PC-3 (cell line): ENCODE data around the gene DLG5. TPM values are rescaled to one million over a fixed set of nuclear protein-coding genes. Genes with fewer than 3 reads are reported as not detected.

Source experiments
- ATAC-seq: fragments of 200-7000 bp; cut with Tn5 transposase; 2 replicates; pipeline ENCODE4 v1.9.1; 2020; ENCODE audit warnings: mild to moderate bottlenecking, moderate library complexity
- BruUV-seq: library from RNA; stranded (reverse); fragments of 400-500 nt; replicated peaks from 2 replicates; lab custom pipeline; 2021; lab: Mats Ljungman, UMichigan
- CTCF ChIA-PET: fragments of 300-600 bp; sonication (Branson Sonifier 250); formaldehyde crosslinking; loops from one replicate; lab custom pipeline; 2022; ENCODE audit warnings: antibody characterized with exemption; lab: Charles Lee
- POLR2A ChIA-PET: fragments of 300-600 bp; sonication (Branson Sonifier 250); formaldehyde crosslinking; loops from one replicate; lab custom pipeline; 2022; ENCODE audit warnings: antibody characterized with exemption; ENCODE audit not compliant: unreplicated experiment; lab: Charles Lee
- DNase-seq: peaks from one replicate; pipeline ENCODE4 v3.0.0-alpha.2; 2015
- H2AFZ ChIP-seq: fragments of 300-600 bp; sonication (generic); 2 replicates; pipeline ENCODE4 v1.6.0; 2016; ENCODE audit warnings: antibody characterized with exemption, low read length
- H3F3A ChIP-seq: fragments of 300-600 bp; sonication (generic); one replicate; pipeline ENCODE4 v1.6.0; 2017; ENCODE audit warnings: antibody characterized with exemption, low read length, control low read depth, mild to moderate bottlenecking; ENCODE audit not compliant: unreplicated experiment
- H3K27ac ChIP-seq: fragments of 300-600 bp; sonication (generic); 2 replicates; pipeline ENCODE4 v1.5.1; 2016; ENCODE audit warnings: mild to moderate bottlenecking, low read length
- H3K27me3 ChIP-seq: fragments of 300-600 bp; sonication (generic); 2 replicates; pipeline ENCODE4 v1.6.1; 2016; ENCODE audit warnings: low read length, mixed read lengths
- H3K36me3 ChIP-seq: fragments of 300-600 bp; sonication (generic); 2 replicates; pipeline ENCODE4 v1.6.1; 2016; ENCODE audit warnings: low read depth, mixed run types, low read length, mixed read lengths
- H3K4me1 ChIP-seq: fragments of 300-600 bp; sonication (generic); 2 replicates; pipeline ENCODE4 v1.5.1; 2016; ENCODE audit warnings: low read length; ENCODE audit not compliant: insufficient read depth
- H3K4me2 ChIP-seq: fragments of 300-600 bp; sonication (generic); 2 replicates; pipeline ENCODE4 v1.6.0; 2016; ENCODE audit warnings: low read length
- H3K4me3 ChIP-seq: fragments of 300-600 bp; sonication (generic); 2 replicates; pipeline ENCODE4 v1.5.1; 2016; ENCODE audit warnings: mild to moderate bottlenecking, low read length, mixed read lengths
- H3K79me2 ChIP-seq: fragments of 300-600 bp; sonication (generic); 2 replicates; pipeline ENCODE4 v1.6.1; 2017; ENCODE audit warnings: low read length, mixed read lengths
- H3K9ac ChIP-seq: fragments of 300-600 bp; sonication (generic); 2 replicates; pipeline ENCODE4 v1.6.0; 2016; ENCODE audit warnings: mild to moderate bottlenecking, low read length
- H3K9me2 ChIP-seq: fragments of 300-600 bp; sonication (generic); replicated peaks from 2 replicates; pipeline ENCODE4 v1.6.1; 2016; ENCODE audit warnings: mixed run types, low read length, mixed read lengths
- H3K9me3 ChIP-seq: fragments of 300-600 bp; sonication (generic); 2 replicates; pipeline ENCODE4 v1.6.1; 2016; ENCODE audit warnings: low read length, mixed read lengths
- H4K20me1 ChIP-seq: fragments of 300-600 bp; sonication (generic); 2 replicates; pipeline ENCODE4 v1.6.1; 2016; ENCODE audit warnings: low read length, mixed read lengths
- EZH2 ChIP-seq: fragments of 300-600 bp; sonication (generic); IDR thresholded peaks from one replicate; pipeline ENCODE4 v1.6.1; 2017; ENCODE audit warnings: antibody characterized with exemption, mild to moderate bottlenecking, low read length; ENCODE audit not compliant: unreplicated experiment
- EZH2phosphoT487 ChIP-seq: fragments of 300-600 bp; sonication (generic); IDR thresholded peaks from 2 replicates; pipeline ENCODE4 v1.6.1; 2018; ENCODE audit warnings: mild to moderate bottlenecking, antibody characterized with exemption, low read length, borderline replicate concordance
- intact Hi-C: fragments of 100-400 bp; cut with micrococcal nuclease; formaldehyde crosslinking; loops from 2 replicates; pipeline ENCODE4 v1.9.0; 2023
- total RNA-seq: library from RNA; depleted of rRNA; stranded (reverse); fragments of >200 nt; gene quantifications from 2 replicates; pipeline ENCODE4 v1.2.3, GENCODE V29; 2014
- TF ChIP-seq, protein P1 (sequence below): fragments of 300-600 bp; sonication (generic); conservative IDR thresholded peaks from 2 replicates; pipeline ENCODE4 v1.5.1; 2017; ENCODE audit warnings: antibody characterized with exemption, low read depth, mild to moderate bottlenecking, low read length

DLG5 gene
- total RNA-seq, 1 experiment from 2014 or later, result 118 TPM

DNA sequence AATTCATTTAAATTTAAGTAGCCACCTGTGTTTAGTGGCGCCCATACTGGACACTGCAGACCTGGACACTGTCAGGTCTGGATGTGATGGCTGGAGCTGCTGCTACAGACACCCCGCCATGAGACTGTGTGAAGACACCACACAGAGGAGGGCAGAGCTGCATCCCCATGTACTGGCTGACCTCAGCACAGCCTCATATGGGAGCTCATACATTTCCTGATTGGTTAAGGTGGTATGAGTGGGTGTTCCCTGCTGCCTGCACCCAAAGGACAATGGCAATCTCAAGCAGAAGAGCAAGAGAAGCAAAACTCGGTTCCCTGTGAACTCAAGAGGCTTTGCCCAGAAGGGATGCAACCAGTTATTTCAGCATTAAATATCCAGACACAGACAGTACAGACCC lies 60.0 kb downstream of the DLG5 start:
- ATAC-seq, result no peak
- H3K4me2 ChIP-seq, result no peak overlapping the region
- no peaks in the 10 kb centered on the region for H3K9me3 ChIP-seq
- H3K27ac ChIP-seq, result no peak overlapping the region
- intact Hi-C loops, result no loop called here
- H3K79me2 ChIP-seq, result peaks cover 12% of the 10 kb centered on the region
- no peaks in the 10 kb centered on the region for H3F3A ChIP-seq
- ChIA-PET POLR2A (no interaction called here), CTCF (no interaction called here)
- TF ChIP-seq, protein P1, sequence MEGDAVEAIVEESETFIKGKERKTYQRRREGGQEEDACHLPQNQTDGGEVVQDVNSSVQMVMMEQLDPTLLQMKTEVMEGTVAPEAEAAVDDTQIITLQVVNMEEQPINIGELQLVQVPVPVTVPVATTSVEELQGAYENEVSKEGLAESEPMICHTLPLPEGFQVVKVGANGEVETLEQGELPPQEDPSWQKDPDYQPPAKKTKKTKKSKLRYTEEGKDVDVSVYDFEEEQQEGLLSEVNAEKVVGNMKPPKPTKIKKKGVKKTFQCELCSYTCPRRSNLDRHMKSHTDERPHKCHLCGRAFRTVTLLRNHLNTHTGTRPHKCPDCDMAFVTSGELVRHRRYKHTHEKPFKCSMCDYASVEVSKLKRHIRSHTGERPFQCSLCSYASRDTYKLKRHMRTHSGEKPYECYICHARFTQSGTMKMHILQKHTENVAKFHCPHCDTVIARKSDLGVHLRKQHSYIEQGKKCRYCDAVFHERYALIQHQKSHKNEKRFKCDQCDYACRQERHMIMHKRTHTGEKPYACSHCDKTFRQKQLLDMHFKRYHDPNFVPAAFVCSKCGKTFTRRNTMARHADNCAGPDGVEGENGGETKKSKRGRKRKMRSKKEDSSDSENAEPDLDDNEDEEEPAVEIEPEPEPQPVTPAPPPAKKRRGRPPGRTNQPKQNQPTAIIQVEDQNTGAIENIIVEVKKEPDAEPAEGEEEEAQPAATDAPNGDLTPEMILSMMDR, result no peak
- no peak for TF ChIP-seq EZH2phosphoT487
- no peak for TF ChIP-seq EZH2
- H4K20me1 ChIP-seq, result peaks cover 2% of the 10 kb centered on the region; the same call in 1 of the 2 replicates
- no peak overlapping the region for H3K9ac ChIP-seq
- no peaks in the 10 kb centered on the region for H3K4me1 ChIP-seq
- no peaks in the 10 kb centered on the region for H3K9me2 ChIP-seq
- peaks cover 24% of the 10 kb centered on the region for H3K36me3 ChIP-seq
- no peak overlapping the region for H3K4me3 ChIP-seq
- H3K27me3 ChIP-seq, result no peaks in the 10 kb centered on the region
- DNase-seq, result no peak
- H2AFZ ChIP-seq, result no peak overlapping the region
- BruUV-seq, result no TSS peak

DNA sequence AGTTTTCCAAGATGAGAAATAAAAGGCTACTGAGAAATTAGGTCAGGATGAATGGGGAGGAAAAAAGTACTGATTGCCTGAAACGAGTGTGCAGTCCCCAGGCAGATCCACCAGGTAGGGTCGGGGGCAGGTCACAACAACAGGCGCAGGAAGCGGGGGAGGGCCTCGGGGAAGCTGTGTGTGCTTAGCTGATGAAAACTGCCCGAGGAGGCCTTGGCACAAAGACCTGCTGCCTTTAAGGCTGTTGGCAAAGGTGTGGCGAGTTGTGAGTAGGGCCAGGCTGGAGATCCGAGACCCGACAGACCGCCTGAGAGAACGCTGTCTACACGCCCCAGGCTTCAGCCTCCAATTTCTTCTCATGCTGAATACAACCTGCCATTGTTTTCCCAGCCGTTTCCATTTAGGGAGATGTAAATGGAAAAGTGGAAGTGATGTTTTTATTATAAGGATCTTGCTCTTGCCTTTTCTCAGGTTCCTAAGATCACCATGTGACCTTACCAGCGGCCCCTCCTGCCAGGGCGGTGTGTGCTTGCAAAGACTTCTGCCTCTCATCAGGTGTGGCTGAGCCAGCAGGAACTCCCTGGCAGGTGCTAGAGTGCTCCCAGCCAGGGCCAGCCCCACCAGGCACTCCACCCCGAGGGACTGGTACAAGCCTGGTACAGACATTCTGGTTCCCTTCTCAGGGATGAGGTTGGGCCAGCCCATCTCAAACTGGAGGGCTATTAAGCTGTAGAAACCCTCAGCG lies 60.8 kb downstream of the DLG5 start:
- Histone ChIP-seq H2AFZ (no peak overlapping the region), H3K79me2 (peaks cover 19% of the 10 kb centered on the region), H3K27ac (no peak overlapping the region), H4K20me1 (peaks cover 8% of the 10 kb centered on the region; the same call in 1 of the 2 replicates), H3K4me2 (no peak overlapping the region), H3K36me3 (peaks cover 24% of the 10 kb centered on the region), H3K9me3 (no peaks in the 10 kb centered on the region), H3K4me1 (no peaks in the 10 kb centered on the region), H3K9ac (no peak overlapping the region), H3F3A (no peaks in the 10 kb centered on the region), H3K9me2 (no peaks in the 10 kb centered on the region), H3K4me3 (no peak overlapping the region), H3K27me3 (no peaks in the 10 kb centered on the region)
- ATAC-seq (no peak), DNase-seq (no peak)
- TF ChIP-seq, protein P1, result no peak
- TF ChIP-seq EZH2, result no peak
- CTCF ChIA-PET, result no interaction called here
- POLR2A ChIA-PET, result no interaction called here
- intact Hi-C loops, result no loop called here
- no TSS peak for BruUV-seq

DNA sequence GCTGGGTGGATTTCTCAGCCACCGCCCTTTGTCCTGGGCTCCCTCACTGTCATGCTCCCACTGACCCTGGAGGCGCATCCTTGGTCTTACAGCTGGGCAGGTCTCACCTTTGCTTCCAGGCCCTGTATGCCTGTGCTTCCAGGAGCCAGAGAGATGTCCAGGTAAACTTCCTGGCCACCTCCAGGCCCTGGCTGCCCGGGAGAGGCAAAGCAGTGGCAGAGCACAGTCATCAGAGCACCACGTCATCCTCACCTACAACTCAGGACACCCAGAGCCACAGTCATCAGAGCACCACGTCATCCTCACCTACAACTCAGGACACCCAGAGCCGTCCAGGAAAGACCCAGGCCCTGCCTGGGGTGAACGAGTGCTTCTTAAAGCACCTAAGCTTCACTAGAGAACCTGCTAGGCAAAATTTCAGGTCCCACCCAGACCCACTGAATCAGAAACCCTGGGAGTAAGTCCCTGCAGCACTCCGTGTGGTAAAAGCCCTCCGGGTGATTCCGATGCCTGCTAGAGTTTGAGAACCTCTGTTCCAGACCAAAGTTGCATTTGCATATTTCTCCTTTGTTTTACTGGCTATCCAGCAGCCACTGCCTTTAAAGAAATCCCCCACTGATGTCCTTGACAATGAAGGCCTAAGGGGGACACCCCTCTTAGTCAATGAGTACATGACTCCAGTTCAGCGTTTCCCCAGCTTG lies 62.3 kb downstream of the DLG5 start:
- ChIA-PET CTCF (no interaction called here), POLR2A (no interaction called here)
- ATAC-seq, result no peak; the same call in 1 of the 2 replicates
- Histone ChIP-seq H3K9me2 (no peaks in the 10 kb centered on the region), H3K27ac (no peak overlapping the region), H2AFZ (no peak overlapping the region), H4K20me1 (peaks cover 8% of the 10 kb centered on the region; the same call in 1 of the 2 replicates), H3K9me3 (no peaks in the 10 kb centered on the region), H3F3A (no peaks in the 10 kb centered on the region), H3K4me1 (no peaks in the 10 kb centered on the region), H3K4me3 (no peak overlapping the region), H3K27me3 (no peaks in the 10 kb centered on the region), H3K4me2 (no peak overlapping the region), H3K9ac (no peak overlapping the region), H3K36me3 (peaks cover 24% of the 10 kb centered on the region), H3K79me2 (peaks cover 19% of the 10 kb centered on the region)
- DNase-seq, result no peak
- BruUV-seq, result no TSS peak
- intact Hi-C loops, result no loop called here
- TF ChIP-seq EZH2phosphoT487 (no peak), EZH2 (no peak)
- TF ChIP-seq, protein P1, result no peak
